22Rv1 (cell line): Measurements from ENCODE around the gene GASK1A.

Experiments
- CTCF ChIP-seq: fragments of 450-650 bp; IDR thresholded peaks from 2 replicates; pipeline ENCODE4 v1.5.1; 2017; ENCODE audit warnings: mild to moderate bottlenecking
- ZFX ChIP-seq: fragments of 450-650 bp; IDR thresholded peaks from 2 replicates; pipeline ENCODE4 v1.6.1; 2017; ENCODE audit warnings: antibody characterized with exemption, borderline replicate concordance

GRCh38 chr3:43036621-43037423, 57.7 kb downstream of the GASK1A start:
- TF ChIP-seq CTCF (no peak), ZFX (no peak)
